ENCODE data around the gene C22orf39.
A peak's percentile ranks its signal among the peaks of the same experiment; 100 is the strongest.

C22orf39 gene, protein sequence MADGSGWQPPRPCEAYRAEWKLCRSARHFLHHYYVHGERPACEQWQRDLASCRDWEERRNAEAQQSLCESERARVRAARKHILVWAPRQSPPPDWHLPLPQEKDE

GRCh38 chr22:19447330-19448075 is at the start of gene C22orf39:
Gene C22orf39, minus strand, starts transcription at chr22:19447711. Its CDS starts 23 bp downstream, at chr22:19447688.
- peak; percentile 97 for DNase-seq

DNA sequence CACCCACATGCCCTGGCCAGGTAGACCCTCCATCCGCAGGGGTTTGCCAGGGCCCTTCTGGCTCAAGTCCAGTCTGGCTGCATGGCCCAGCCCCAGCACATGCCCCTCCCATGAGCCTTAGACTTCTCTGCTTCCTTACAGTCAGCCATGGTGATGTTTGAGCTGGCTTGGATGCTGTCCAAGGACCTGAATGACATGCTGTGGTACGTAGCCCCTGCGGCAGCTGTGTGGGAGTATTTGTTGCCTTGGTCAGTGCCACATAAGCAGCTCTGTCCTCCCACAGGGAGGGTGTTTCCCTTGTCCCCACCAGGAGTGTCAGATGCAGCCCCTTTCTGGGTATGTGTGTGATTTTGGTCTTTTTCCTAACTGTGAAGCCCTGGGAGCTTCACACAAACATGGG is 49.7 kb upstream of the C22orf39 start:
- no peak for DNase-seq

- no peak for DNase-seq
Measured at GRCh38 chr22:19496324-19496630, 48.8 kb upstream of the C22orf39 start.

DNA sequence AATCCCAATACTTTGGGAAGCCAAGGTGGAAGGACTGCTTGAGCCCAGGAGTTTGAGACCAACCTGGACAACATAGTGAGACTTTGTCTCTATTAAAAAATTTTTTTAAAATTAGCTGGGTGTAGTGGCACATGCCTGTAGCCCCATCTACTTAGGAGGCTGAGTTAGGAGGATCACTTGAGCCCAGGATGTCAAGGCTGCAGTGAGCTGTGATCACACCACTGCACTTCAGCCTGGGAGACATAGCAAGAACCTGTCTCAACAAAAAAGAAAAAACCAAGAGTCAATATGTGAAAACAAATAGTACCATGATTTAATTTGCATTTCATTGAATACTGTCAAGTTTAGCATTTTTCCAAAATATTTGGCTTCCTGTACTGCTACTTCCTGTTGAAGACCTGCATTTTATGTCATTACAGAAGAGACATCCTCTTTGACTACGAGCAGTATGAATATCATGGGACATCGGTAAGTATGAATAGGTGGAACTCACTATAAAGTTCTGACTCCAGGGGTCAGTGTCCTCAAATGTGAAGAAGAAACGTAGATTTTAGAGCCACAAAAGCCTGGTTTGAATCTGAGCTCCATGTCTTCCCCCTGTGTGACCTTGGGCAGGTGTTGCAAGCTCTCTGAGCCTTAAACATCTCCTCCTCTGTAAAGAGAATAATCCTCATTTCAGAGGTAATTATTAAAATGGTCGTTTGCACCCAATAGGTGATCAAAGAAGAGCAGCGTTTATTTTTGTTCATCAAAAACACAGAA is 48.2 kb upstream of the C22orf39 start:
- no peak for DNase-seq

- DNase-seq: no peak
Measured at GRCh38 chr22:19494676-19495173, 47.2 kb upstream of the C22orf39 start.

GRCh38 chr22:19494001-19494560 is 46.6 kb upstream of the C22orf39 start:
- DNase-seq: no peak

DNA sequence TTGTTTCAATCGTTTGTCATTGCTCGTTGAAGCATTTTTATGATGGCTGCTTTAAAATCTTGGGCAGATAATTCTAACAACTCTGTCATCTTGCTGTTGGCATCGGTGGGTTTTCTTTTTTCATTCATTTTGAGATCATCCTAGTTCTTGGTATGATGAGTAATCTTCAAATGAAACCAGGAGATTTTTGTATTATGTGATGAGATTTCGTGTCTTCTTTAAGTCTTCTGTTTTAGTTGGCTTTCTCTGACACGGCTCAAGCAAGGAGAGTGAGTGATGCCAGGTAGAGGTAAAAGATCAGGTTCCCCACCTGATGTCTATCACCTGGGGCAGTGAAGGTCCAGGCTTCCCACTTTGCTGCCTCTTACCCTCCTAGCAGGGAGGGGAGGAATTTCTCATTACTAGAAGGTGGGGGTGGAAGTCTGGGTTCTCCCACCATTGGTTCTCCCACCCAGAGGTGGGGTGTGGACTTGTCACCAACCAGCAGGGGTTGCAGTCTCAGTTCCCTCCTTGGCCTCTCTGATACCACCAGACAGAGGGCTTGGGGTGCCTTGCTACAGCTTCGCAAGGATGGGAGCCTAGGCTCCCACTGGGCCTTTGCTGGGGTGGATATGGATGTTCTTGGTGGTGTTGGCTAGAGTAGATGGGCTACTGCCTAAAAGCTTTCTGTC is 45.1 kb upstream of the C22orf39 start:
- DNase-seq: no peak

GRCh38 chr22:19490628-19491230 is 43.2 kb upstream of the C22orf39 start:
- DNase-seq: no peak

DNA sequence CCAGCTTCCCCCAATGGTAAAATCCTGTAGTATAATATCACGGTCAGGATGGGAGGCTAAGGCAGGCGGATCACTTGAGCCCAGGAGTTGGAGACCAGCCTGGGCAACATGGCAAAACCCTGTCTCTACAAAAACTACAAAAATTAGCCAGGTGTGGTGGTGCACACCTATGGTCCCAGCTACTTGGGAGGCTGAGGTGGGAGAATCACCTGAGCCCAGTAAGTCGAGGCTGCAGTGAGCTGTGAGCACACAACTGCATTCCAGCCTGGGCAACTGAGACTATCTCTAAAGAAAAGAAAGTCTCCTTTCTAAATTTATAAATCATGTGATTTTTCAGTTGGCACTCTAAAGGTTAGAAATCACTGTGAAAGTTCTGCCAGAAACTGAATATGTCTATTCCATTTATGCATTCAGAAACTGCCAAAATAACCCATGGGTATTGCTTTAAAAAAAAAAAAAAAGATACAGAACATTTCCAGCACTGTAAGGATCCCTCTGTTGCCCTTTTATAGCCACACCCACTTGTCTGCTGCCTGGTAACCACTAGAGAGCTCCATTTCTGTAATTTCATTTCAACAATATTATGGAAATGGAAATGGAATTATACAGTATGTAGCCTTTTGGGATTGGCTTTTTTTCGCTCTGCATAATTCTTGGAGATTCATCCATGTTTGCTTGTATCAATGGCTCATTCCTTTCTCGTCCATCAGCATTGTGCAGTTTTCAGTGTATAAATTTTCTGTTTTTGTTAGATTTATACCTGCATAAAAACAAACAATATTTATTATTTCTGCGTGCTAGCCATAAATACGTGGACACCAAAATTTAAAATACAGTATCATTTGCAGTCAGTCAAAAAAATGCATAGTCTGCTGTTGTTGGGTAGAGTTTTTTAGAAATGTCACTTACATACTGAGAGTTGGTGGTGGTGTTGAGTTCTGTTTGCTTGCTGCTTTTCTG is 41.7 kb upstream of the C22orf39 start:
- DNase-seq: no peak

- DNase-seq: no peak
Measured at GRCh38 chr22:19488285-19488684, 40.8 kb upstream of the C22orf39 start.

DNA sequence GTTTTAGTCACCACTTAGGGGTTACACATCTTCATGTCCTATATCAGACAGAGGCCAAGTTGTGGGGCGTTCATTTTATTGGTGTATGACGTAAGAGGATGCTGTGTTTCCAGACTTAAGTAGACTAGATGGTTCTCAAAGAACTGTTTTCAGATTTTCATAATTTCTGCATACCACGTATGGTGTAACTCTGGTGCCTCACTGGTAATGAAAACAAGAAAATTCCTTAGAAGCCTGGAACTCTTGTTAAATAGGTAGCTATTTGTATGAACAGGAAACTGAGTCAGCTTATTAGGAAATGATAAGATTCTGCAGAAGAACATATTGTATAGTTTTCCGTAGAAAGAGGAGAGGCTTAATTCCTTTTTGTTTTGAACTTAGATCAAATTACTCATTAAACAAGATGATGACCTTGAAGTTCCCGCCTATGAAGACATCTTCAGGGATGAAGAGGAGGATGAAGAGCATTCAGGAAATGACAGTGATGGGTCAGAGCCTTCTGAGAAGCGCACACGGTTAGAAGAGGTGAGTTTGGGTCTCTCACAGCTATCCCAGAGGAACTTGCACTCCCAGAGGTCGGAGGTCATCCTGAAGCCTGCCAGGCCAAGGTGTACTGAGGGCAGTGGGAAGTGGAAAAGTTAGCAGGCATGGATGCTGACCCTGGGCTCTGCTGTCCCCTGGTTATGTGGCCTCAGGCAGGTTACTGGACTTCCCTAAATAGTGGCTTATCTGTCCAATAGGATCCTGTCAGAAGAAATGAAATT is 36.2 kb upstream of the C22orf39 start:
- DNase-seq: no peak

DNA sequence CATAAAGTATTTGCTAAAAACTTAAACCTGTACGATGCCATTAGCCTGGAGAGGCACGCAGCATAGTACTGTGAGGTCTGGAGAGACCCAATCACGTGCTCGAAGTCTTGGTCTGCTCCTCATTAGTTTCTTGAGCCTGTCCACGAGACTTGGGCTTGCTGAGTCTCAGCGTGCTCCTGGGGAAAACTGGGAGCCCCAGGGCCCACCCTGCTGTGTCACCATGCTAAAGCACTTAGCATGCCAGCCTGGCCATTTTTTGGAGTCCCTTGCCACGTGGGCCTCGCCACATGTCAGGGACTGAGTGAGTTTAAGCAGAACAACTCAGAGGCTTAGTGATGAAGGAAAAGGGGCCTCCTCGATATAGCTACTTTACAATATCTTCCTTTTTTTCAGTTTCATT is 34.8 kb upstream of the C22orf39 start:
- no peak for DNase-seq

GRCh38 chr22:19480789-19481188 is 33.3 kb upstream of the C22orf39 start:
- DNase-seq: no peak

DNA sequence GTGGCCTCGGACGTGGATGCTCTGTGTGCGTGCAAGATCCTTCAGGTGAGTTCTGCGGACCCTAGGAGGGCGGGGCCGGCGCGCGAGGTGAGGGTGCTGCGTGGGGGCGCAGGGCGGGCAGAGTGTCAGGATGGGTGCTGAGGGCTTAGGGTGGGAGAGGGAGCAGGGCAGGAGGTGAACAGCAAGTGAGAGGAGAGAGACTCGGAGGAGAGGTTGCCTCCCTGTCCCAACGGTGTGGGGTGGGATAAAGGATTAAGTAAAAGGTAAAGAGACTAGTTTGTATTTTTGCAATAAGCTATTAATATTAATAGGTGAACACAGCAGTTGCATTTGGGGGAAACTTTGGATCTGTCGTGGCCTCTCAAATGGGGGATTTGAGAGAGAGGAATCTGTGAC is 32.7 kb upstream of the C22orf39 start:
- no peak for DNase-seq

GRCh38 chr22:19479355-19480172 is 32.1 kb upstream of the C22orf39 start, which contains the start of gene CDC45:
Gene CDC45, plus strand, starts transcription at chr22:19479920. Its CDS starts 49 bp downstream, at chr22:19479969.
- DNase-seq: peak; percentile 99

- DNase-seq: peak; percentile 87
Measured at GRCh38 chr22:19478901-19479354, 31.4 kb upstream of the C22orf39 start, which contains the start of gene UFD1. Gene UFD1, minus strand, starts transcription at chr22:19479193. Its CDS starts 108 bp downstream, at chr22:19479085.

GRCh38 chr22:19478045-19478900 is 30.8 kb upstream of the C22orf39 start:
- no peak for DNase-seq

DNA sequence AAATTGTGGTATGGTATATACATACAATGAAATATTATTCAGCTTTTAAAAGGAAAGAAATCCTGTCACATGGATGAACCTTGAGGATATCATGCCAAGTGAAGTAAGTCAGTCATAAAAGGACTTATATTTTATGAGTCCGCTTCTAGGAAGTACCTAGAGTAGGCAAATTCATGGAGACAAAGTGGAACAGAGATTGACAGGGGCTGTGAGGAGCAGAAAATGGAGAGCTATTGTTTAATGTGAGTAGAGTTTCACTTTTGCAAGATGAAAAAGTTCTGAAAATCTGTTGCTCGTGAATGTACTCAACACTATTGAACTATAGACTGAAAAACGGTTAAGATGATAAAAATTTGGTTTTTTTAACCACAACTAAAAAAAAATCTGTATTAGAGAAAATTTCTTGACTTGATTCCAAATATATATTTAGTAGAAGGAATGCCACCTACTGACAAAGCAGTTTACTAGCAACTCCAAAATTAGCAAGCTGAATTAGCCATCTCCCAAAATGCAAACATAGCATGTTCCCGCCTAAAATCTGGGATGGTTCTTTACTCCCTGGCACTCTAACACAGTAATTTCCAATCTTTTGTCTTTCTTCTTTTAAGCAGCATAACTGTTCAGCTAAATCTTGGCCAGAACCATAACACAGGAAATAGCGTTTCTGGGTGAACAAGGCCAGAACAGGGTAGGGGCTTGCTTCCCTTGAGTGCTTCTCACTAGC is 30.0 kb upstream of the C22orf39 start:
- no peak for DNase-seq
